Measurements from ENCODE around the gene SGPL1.

DNA sequence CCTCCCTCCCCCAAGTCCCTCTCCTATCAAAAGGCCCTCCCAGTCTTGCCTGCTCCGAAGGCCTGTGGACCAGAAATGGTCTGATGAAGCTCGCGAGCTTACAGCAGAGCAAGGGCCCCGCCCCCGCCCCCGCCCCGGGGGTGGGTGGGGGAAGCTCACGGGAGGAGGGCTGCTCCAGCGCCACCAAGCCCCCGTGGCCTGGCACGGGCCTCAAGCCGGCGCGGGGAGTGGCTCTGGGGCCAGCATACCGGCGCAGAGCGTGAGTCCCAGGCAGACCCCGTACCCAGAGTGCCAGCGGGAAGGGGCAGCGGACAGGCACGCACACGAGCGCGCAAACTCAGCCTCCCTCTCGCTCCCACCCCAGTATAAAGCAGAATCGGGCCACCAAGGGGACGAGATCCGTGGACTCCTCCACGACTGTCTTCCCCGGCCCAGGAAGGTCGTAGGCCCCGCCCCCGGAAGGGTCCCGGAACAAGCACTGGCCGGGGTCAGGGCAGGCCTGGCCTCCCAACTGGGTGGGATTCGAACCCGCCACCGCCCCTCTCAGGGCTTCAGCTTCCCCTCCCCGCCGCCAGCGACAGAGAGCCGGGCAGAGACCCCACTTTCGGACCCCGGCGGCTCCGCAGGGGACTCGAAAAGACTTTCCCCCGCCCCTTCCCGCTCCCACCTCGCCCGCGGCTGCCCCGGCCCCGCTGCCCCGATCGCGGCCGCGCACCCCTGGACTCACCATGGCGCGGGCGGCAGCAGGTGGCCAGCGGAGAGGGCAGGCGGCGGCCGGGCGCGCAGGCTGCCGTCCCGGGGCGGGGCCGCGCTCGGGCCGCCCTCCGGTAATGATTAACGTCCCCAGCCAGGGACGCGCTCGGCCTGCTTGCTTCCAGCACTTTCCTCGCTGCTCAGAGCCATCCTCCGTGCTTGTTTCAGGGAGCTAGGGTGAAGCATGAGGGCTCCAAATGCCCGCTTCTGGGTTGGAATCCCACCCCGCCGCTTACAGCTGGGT lies 72.4 kb downstream of the SGPL1 start, which contains the start of gene PCBD1:
- TF ChIP-seq, protein P1, sequence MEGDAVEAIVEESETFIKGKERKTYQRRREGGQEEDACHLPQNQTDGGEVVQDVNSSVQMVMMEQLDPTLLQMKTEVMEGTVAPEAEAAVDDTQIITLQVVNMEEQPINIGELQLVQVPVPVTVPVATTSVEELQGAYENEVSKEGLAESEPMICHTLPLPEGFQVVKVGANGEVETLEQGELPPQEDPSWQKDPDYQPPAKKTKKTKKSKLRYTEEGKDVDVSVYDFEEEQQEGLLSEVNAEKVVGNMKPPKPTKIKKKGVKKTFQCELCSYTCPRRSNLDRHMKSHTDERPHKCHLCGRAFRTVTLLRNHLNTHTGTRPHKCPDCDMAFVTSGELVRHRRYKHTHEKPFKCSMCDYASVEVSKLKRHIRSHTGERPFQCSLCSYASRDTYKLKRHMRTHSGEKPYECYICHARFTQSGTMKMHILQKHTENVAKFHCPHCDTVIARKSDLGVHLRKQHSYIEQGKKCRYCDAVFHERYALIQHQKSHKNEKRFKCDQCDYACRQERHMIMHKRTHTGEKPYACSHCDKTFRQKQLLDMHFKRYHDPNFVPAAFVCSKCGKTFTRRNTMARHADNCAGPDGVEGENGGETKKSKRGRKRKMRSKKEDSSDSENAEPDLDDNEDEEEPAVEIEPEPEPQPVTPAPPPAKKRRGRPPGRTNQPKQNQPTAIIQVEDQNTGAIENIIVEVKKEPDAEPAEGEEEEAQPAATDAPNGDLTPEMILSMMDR (IDR thresholded peaks at IDR 0.05), result no peak
- TF ChIP-seq POLR2A (IDR thresholded peaks at IDR 0.05), result peak in 2 of 4 donors; percentile 19 to 55

Data from esophagus squamous epithelium (tissue), 4 donors.